GM19240 (cell line): Measurements from ENCODE around the gene LCN12.

Experiments
- DNase-seq: peaks from one replicate; pipeline ENCODE4 v3.0.0; 2011; ENCODE audit warnings: low spot score; ENCODE audit not compliant: insufficient read length

Gene LCN12

DNA sequence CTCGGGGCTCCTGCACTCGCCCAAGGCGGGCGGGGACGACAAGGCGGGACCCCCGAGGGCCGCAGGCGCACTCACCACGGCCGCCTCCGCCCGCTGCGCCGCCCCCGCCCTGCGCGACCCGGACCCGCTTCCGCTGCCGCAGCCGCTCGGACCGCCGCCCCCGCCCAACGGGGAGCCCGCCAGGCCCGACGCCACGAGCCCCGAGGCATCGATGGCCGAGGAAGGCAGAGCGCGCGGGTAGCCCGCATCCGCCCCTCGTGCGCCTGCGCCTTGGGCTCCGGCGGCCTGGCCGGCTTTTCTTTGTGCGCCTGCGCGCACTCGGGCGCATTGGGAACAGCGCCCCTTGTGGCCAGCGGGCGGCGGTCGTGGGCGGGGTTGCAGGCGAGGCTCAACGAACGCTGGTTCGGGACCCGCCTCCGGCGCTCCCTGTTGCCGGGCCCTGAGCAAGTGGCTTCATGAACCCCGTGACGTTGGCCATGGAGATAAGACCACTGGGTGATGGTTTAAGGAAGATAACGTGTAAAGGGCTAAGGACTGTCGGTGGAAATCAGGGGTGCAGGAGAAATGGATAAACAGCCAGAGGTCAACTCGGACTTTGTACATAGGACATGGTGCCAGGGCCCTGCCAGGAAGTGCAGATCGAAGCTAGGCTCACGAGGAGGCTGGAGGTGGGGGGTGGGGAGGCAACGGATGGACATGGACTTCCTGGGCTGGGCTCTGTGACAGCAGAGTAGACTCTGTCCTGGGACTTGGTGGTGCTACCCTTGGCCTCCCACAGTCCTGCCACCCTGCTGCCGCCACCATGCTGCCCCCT is 7.3 kb upstream of the LCN12 start, which contains the start of the genes C8G and FBXW5:
Gene C8G, plus strand, starts transcription at position 725 of the 814 bp plus-strand sequence. Its CDS starts 78 bp downstream, at position 803.
Gene FBXW5, minus strand, starts transcription at position 220 of the 814 bp plus-strand sequence. CDS start 655 bp downstream, outside the sequence.
- peak; percentile 96 for DNase-seq

DNA sequence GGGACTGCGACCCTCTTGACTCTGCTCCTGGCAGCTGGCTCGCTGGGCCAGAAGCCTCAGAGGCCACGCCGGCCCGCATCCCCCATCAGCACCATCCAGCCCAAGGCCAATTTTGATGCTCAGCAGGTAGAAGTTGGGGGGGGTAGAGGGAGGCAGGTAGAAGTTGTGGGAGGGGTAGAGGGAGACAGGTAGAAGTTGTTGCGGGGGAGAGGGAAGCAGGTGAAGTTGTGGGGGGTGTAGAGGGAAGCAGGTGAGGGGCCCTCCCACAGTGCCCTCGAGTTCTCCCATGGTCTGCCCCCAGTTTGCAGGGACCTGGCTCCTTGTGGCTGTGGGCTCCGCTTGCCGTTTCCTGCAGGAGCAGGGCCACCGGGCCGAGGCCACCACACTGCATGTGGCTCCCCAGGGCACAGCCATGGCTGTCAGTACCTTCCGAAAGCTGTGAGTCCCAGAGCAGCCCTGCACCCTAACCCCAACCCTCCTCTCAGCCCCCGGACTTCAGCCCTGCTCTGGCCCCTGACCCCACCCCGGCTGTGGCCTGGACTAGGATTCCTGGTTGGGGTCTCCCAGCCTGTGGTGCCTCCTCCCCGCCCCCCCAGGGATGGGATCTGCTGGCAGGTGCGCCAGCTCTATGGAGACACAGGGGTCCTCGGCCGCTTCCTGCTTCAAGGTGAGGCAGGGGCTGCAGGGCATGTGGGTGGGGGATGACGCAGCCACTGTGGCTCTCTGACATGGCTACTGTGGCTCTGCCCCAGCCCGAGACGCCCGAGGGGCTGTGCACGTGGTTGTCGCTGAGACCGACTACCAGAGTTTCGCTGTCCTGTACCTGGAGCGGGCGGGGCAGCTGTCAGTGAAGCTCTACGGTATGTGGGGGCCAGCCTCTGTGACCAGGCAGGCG is 6.5 kb upstream of the LCN12 start:
- no peak for DNase-seq

DNA sequence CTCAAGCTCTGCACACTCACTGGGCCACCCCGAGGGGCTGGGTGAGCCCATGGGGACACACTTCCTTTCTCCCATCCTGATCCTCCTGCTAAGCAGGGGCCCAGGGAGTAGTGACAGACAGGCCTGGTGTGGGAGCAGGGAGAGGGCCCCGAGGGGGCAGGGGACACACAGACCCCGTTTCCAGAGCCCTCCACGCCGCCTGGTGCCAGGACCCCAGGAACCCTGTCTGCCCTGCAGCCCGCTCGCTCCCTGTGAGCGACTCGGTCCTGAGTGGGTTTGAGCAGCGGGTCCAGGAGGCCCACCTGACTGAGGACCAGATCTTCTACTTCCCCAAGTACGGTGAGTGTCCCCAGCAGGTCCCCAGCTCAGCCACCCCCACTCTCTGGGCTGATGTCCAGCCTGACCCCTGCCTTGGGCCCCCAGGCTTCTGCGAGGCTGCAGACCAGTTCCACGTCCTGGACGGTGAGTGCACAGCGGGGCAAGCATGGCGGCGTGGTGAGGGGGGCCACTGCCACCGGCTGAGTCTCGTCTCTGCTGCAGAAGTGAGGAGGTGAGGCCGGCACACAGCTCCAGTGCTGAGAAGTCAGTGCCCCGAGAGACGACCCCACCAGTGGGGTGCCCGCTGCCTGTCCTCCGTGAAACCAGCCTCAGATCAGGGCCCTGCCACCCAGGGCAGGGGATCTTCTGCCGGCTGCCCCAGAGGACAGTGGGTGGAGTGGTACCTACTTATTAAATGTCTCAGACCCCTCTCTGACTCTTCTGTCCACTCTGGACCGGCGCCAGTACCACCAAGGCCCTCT is 5.6 kb upstream of the LCN12 start:
- DNase-seq = no peak

DNA sequence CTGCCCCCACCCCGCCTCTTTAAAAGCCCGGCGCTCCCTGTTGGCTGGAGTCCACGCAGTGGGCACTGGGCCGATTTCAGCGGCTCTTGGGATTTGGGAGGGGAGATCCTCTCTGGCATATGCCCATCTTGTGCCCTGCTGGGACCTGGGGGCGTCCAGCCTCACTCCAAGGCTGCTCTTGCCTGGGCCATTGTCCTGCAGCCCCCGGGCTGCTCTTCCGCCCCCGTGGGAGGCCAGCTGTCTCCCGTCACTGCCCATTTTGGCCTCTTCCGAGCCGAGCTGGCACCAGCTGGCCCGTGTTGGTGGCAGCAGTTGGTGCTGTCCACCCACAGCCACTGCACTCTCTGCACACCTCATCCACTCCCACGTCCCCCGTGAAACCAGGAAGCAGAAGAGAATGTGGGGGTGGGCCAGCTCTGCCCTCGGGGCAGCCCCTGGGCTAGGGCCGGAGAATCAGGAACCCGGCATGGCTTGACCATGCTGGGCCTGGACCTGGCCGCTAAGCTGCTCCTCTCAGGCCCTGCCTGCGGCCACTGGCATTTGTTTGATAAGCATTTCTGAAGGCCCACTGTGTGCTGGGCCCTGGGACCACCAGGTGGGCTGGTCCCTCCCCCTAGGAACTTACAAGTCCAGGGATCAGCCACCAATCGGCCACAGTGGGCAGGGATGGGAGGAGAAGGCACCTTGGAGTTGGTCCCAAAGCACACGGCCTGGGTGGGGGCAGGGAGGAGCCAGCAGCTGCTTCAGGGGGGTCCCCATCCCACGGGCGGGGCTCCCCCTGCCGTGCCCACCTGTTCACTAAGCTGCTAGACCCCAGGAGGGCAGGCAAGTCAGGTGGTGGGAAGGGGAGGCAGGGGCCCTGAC is 4.8 kb upstream of the LCN12 start:
- no peak for DNase-seq

DNA sequence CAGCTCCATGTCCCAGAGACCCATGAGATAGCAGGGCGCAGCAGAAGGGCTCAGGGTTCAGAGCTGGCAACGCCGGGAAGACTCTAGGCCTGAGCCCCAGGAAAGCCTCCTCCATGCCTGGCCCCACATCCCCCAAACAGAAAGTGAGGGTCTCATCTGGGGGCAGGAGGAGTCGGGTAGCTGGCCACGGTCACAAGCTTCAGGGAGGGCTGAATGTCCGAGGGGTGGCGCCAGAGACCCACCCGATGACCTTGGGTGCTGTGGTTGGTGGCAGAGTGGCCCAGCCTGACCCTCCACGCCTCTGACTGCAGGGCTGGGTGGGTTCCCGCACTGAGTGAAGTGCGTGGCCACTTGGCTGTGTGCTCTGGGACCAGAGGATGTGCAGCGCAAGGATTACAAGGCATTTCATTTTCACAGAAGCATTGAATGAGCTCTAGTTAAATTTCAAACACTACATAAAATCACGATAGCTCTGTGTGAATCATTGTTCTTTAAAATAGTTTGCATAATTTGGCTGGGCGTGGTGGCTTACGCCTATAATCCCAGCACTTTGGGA is 4.0 kb upstream of the LCN12 start:
- no peak for DNase-seq

DNA sequence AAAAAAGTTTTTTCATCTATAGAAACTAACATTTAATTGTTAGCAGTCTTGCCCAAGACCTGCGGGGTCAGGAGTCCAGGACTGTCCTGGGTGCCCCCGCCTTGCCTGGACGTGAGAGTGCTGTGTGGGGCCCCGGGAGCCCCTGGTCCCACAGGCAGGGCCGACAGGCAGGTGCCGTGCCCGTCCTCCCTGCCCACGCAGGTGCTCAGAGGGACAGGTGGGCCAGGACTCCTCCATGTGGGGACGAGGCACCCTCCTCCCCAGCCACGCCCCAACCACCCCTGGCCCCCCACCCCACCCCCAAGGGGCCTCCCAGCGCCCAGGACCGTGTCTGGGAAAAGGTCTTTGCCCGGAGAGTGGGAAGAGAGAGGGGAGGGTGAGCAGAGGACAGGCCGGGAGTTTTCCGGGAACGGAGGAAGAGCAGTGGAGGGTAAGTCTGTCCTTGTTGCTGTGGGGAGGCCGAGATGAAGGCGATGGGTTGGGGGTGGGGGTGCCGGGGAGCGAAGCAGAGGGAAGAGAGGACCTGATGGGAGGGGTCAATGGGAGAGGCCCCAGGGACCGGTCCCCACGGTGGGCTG is 2.7 kb upstream of the LCN12 start:
- no peak for DNase-seq

DNA sequence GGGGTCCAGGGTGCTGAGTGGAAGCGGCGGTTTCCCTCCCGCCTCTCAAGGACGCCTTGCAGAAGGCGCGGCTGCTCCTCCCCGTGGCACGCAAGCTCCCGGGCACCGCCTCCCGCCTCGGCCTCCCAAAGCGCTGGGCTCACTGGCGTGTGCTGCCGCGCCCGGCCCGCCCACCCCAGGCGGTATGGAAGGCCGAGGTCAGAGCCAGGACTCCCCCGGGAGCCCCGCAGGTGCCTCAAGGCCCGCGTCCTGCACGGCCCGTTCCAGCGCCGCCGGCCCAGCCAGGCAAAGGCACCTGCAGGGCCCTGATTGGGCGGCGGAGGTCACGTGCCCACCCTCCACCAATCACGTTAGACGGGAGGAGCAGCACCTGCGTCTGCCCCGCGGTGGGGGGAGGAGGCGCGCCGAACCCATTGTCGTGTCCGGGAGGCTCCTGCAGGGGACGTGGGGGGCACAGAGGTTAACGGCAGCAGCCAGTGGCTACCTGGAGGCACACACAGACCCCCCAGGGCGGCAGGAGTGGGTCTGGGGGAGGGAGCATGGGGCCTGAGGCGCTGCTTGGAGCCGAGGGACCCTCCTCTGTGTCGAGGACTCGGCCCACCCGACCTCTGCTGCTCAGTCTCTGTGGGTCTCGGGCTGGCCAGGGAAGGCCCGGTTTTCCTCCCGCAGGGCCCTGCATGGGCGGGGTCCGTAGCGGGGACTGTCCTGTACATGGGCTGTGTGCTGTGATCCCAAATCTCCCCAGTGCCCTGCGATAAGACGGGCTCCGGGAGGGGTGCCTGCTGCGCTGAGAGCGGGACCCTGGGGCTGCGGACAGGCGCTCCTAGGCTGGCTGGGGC is 2.0 kb upstream of the LCN12 start:
- peak; percentile 100 for DNase-seq

DNA sequence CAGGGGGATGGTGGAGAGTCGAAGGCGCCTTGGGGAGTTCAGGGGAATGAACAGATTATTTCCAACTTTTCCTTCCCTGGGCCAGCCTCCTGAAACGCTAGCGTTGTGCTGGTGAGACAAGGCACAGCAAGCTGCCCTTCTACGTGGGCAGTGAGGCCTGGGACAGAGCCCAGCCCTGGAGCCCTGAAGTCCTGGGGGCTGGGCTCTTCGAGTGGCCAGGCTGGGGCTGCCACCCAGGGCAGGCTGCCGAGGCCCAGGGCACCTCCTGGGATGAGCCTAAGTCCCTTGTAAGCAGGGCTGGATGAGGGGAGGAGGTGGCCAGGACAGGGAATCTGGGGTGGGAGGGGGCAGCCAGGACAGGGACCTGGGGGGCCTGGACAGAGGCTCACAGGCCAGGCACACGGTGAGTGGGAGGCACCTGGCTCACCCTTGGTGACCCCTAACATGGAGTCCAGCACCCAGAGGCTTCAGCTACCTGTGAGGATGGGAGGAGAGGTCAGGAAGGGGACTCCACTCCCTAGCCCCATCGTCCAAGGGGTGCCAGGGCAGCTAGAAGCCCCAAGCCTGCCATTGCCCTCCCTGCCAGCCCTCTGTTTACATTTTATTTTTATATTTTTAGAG is 1.3 kb upstream of the LCN12 start:
- DNase-seq = no peak

DNA sequence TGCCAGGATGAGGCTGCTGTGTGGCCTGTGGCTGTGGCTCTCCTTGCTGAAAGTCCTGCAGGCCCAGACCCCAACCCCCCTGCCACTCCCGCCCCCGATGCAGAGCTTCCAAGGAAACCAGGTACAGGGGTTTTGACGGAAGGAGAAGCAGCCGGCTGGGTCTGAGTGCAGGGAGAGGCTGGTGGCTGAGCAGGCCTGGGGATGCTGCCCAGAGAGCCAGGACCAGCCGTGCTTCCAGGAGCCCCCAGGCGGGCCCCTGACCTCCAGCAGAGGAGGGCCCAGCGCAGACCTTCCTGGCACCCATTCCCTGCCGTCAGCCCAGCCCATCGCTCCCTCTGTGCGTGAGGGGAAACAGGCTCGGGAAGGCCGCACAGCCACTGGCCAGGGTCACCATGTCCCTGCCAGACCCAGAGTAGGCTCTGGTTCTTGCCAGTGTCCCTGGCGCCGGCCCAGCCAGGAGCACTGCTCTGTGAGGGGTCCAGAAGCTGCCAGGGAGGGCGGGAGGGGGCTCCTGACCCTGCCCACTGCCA is 313 bp downstream of the LCN12 start:
- DNase-seq = no peak

DNA sequence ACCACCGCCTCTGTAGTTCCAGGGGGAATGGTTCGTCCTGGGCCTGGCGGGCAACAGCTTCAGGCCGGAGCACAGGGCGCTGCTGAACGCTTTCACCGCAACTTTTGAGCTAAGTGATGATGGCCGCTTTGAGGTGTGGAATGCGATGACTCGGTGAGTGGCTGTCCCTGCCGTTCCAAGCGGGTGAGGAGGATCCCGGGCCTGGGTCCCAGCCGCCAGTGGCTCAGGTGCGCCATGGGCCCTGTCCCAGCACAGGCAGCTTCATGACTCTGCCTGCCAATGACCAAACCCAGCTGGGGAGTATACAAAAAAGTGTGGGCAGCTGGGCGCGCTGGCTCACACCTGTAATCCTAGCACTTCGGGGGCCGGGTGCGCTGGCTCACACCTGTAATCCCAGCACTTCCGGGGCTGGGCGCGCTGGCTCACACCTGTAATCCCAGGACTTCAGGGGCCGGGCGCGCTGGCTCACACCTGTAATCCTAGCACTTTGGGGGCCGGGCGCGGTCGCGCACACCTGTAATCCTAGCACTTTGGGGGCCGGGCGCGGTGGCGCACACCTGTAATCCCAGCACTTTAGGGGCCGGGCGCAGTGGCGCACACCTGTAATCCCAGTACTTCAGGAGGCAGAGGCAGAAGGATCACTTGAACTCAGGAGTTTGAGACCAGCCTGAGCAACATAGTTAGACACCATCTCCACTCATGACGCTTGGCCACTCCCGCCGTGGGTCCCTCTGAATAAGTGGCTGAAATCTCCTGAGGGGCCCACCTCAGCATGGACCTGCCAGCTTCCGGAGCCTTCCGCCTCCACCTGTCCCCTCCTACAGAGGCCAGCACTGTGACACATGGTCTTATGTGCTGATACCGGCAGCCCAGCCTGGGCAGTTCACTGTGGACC is 1.1 kb downstream of the LCN12 start:
- DNase-seq = no peak

DNA sequence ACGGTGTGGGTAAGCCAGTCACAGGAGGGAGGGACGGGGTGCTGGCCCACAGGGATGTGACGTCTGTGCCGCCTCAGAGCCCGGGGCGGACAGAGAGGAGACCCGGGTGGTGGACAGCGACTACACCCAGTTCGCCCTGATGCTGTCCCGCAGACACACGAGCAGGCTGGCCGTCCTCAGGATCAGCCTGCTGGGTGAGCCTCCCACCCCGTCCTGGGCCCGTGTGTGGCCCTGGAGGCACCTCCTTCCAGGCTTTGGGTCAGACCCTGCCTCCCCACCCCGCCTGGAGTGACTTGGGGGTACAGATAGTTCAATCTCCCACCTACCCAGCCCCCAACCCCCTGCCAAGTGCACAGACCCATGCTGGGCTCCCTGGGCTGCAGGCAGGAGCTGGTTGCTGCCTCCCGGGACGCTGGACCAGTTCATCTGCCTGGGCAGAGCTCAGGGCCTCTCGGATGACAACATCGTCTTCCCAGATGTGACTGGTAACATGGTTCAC is 1.7 kb downstream of the LCN12 start:
- DNase-seq = no peak

DNA sequence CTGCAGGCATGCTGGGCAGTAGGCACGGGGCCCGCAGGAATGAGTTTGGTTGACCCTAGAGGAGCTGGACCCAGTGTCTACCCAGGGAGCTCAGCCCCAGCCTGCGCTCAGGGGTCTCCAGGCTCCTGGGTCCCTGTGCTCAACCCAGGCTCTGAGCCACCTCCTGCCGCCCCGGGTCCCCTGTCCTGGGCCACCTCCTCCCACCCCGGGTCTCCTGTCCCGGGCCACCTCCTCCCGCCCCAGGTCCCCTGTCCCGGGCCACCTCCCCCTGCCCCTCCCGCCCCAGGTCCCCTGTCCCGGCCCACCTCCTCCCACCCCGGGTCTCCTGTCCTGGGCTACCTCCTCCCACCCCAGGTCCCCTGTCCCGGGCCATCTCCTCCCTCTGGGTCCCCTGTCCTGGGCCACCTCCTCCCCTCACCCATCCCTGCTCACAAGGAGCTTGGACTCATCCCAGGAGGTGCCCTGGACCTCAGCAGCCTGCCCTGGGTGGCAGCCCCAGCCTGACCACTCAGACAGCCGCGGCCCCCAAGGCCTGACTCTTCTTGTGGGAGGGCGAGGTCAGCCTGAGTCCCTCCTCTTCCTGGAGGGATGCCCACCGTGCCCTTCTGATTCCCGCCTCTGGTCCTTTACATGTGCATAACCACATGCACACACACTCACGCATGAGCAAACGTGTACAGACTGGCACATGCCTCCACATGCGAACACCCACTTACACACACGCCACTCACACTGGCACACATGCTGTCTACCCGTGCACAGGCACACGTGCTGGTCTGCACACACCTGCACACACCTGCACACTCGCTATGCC is 2.4 kb downstream of the LCN12 start:
- DNase-seq = no peak

DNA sequence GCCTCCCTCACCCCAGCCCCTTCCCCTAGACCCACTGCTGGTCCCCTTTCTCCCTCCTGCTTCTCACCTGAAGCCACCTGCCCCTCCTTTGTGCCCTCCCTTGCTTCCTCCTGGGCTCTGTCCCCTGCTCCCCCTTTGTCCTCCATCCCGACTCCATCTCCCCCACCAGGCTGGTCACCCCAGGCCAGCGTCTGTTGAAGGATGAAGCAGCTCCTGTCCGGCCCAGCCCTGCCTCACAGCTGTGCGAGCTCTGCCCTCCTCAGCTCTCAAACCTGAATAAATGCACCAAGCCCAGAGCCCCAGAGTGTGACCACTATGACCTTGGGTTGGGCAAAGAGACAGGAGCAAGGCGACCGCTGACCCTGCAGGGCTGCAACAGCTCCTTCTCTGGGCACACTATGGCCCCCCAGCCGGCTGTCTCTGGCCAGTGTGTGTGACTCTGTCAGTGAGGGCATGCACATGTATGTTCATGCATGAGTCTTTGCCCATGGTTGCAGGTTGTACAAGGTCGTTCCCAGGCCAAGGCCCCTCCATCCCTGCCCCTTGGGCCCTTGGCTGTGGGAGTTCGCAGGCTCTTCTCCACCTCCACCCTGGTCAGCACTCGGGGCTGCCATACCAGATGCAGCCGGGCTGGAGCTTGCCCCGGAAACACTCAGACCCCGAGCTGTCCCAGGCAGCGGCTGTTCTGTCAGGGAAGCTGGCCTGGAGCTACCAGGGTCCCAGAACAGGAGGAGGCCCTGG is 3.3 kb downstream of the LCN12 start:
- DNase-seq = no peak

DNA sequence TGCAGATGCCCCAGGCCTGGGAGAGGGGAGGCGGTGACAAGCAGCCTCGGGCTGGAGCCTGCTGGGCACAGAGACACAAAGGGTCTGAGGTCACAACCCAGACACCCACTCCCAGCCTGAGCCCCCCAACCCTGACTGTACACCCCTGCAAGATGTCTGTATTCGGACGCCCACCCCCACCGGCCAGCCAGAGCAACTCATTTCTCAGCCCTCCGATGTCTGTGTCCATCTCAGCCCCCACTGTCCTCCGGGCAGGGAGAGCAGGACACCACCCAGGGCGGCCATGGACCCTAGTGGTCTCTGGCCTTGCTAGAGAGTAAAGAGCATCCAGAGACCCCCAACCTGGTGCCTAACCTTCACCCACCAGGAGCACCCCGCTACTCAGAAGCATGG is 3.9 kb downstream of the LCN12 start:
- DNase-seq = no peak

DNA sequence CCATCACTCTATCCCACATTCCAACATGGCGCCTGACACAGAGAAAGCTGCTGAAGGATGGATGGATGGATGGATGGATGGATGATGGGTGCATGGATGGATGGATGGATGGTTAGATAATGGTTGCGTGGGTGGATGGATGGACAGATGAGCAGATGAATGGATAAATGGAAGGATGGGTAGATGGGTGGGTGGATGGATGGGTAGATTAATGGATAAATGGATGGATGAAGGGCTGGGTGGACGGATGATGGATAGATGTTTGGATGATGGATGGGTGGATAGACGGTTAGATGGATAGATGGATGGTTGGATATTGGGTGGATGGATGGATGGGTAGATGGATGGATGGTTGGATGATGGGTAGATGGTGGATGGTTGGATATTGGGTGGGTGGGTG is 4.5 kb downstream of the LCN12 start:
- no peak for DNase-seq
